Measurements from ENCODE around the gene CNFN. TPM values are rescaled to one million over a fixed set of nuclear protein-coding genes. Genes with fewer than 3 reads are reported as not detected.

Gene CNFN
- total and polyA plus RNA-seq, 10 of the 15 experiments (the other 5 are each of a cell fraction or from before 2014, with no cell fraction given), result 0.60 TPM; not detected in 9

DNA sequence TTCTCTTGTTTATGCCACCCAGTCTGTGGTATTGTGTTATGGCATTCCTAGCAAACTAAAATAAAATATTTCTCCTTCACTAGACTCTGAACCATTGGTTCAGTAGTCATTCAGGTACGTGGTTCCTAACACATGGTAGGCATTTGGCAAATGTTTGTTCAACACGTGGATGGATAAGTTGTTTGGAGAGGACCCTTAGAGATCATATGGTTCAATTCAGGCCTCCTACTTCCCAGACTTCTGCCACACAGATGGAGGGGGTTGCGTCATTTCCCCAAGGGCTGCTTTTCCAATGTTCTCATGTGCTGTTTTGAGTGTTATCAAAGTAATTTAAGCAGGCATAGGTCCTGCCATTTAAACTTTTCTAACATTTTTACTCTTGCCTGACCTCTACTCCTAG lies 45.9 kb upstream of the CNFN start:
- FAIRE-seq, result no peak
- Histone ChIP-seq H3K27ac (ENCODE audit: control insufficient read depth, insufficient read depth) (no peak overlapping the region), H3K9ac (ENCODE audit: control insufficient read depth, insufficient read depth, low read length) (no peak overlapping the region), H3K79me2 (ENCODE audit: control insufficient read depth, insufficient read depth, low read length) (no peaks in the 10 kb centered on the region), H3K36me3 (ENCODE audit: control insufficient read depth in 2 of 2, insufficient read depth in 2 of 2, low read length in 1 of 2) (no peaks in the 10 kb centered on the region), H3K27me3 (replicated peaks in 1 of 2; ENCODE audit: control insufficient read depth in 2 of 2, insufficient read depth in 2 of 2, low read length in 1 of 2) (no peaks in the 10 kb centered on the region), H3K4me2 (ENCODE audit: control insufficient read depth, insufficient read depth) (no peak overlapping the region), H2AFZ (ENCODE audit: control insufficient read depth, low read depth, low read length) (no peak overlapping the region), H3K4me3 (no peak overlapping the region), H3K4me1 (ENCODE audit: control insufficient read depth, insufficient read depth, low read length) (no peaks in the 10 kb centered on the region), H4K20me1 (ENCODE audit: control insufficient read depth, insufficient read depth) (no peaks in the 10 kb centered on the region), H3K9me3 (replicated peaks; ENCODE audit: control insufficient read depth, insufficient read depth, low read length) (no peaks in the 10 kb centered on the region)
- SMC1A ChIA-PET (ENCODE audit: uncharacterized antibody, unreplicated experiment), result interaction anchor here (1.5 to 2.9 kb wide), 2 partner anchors 14 to 94 kb away, joined by 5 to 23 read pairs; partner anchors contain the start of gene CEACAM1
- intact Hi-C loops (cut with micrococcal nuclease; ENCODE audit: unreplicated experiment), result loop anchor here (10.0 kb wide), 1 partner anchor 331 kb away; no protein-coding TSS in a partner anchor
- in situ Hi-C loops (cut with MboI), result no loop called here
- WGBS (ENCODE audit: insufficient coverage, insufficient replicate concordance, low lambda C conversion rate, missing lambda C conversion rate), result 17% methylated on average over 3 of the region's 3 CpGs
- DNase-seq (ENCODE audit: low read depth, low spot score), result no peak
- RAD21 ChIA-PET (ENCODE audit: unreplicated experiment), result interaction anchor here (0.6 kb wide), 1 partner anchor 312 kb away, joined by 3 read pairs; no protein-coding TSS in a partner anchor
- no peak for TF ChIP-seq CBFB (IDR thresholded peaks at IDR 0.05; ENCODE audit: low read depth)
- TF ChIP-seq JUNB (IDR thresholded peaks at IDR 0.05), result no peak
- TF ChIP-seq SP1 (IDR thresholded peaks at IDR 0.05; ENCODE audit: low read depth, low read length), result no peak
- TF ChIP-seq, protein P1, sequence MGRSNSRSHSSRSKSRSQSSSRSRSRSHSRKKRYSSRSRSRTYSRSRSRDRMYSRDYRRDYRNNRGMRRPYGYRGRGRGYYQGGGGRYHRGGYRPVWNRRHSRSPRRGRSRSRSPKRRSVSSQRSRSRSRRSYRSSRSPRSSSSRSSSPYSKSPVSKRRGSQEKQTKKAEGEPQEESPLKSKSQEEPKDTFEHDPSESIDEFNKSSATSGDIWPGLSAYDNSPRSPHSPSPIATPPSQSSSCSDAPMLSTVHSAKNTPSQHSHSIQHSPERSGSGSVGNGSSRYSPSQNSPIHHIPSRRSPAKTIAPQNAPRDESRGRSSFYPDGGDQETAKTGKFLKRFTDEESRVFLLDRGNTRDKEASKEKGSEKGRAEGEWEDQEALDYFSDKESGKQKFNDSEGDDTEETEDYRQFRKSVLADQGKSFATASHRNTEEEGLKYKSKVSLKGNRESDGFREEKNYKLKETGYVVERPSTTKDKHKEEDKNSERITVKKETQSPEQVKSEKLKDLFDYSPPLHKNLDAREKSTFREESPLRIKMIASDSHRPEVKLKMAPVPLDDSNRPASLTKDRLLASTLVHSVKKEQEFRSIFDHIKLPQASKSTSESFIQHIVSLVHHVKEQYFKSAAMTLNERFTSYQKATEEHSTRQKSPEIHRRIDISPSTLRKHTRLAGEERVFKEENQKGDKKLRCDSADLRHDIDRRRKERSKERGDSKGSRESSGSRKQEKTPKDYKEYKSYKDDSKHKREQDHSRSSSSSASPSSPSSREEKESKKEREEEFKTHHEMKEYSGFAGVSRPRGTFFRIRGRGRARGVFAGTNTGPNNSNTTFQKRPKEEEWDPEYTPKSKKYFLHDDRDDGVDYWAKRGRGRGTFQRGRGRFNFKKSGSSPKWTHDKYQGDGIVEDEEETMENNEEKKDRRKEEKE (IDR thresholded peaks at IDR 0.05), result no peak
- no peak for TF ChIP-seq GATAD2B (conservative IDR thresholded peaks at IDR 0.05; ENCODE audit: low read depth)
- TF ChIP-seq, protein P2, sequence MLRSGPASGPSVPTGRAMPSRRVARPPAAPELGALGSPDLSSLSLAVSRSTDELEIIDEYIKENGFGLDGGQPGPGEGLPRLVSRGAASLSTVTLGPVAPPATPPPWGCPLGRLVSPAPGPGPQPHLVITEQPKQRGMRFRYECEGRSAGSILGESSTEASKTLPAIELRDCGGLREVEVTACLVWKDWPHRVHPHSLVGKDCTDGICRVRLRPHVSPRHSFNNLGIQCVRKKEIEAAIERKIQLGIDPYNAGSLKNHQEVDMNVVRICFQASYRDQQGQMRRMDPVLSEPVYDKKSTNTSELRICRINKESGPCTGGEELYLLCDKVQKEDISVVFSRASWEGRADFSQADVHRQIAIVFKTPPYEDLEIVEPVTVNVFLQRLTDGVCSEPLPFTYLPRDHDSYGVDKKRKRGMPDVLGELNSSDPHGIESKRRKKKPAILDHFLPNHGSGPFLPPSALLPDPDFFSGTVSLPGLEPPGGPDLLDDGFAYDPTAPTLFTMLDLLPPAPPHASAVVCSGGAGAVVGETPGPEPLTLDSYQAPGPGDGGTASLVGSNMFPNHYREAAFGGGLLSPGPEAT (IDR thresholded peaks at IDR 0.05; ENCODE audit: low read depth), result no peak
- POLR2A ChIA-PET, result interaction anchor here (0.7 kb wide), 1 partner anchor 277 kb away, joined by 4 read pairs; no protein-coding TSS in a partner anchor
- BruUV-seq (replicated peaks), result no TSS peak
- CTCF ChIA-PET, result interaction anchor here (0.8 to 5.4 kb wide), 6 partner anchors 13 to 161 kb away, joined by 3 to 95 read pairs (median 9); partner anchors contain the start of gene CEACAM1
- ATAC-seq, result no peak

All from GM12878 (cell line).